T1000 (cell line): ENCODE results near the gene SLC6A4.

Source experiments
- DNase-seq: peaks from one replicate; lab custom pipeline; 2025; ENCODE audit warnings: mixed read lengths; lab: John Stamatoyannopoulos, UW

SLC6A4 gene

DNA sequence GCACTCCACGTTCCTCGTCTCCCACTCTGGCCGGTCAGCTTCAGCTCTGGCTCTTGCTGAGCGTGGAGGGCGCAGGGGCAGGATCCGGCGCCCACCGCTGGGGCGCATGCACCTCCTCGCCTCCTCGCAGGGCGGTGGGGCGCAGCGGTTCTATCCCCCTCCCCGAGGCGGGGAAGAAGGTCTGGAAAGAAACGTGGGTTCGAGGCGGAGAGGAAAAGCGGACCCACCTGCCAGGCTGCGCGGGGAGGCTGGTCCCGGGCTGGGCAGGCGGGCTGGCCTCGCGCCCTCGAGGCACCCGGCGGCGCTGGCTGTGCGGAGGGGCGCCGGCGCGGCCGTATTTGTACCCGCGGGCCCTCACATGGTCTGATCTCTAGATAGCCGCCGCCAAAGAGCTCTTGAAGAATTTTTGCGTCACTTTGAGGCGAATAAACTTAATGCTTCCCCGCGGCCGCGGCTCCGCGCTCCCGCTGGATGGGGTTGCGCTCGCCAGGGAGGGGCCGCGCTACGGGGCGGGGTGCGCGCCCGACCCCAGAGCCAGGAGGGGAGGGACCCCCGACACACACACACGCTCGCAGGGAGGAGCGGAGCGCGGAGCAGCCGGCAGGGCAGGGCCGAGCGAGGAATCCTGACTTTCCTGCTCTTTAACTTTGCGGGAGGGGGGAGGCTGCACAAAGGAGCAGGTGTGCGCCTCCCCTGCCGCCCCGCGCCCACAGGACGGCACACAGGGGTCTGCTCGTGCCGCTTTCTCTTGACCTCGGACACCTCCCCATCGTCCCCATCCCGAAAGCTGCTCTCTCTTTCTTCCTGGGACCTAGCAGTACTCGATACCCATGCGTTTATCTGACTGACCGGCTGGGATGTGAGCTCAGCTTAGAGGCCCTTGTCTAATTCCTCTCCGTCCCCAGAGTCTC lies at the start of gene SLC6A4:
Gene SLC6A4, minus strand, starts transcription at position 312 of the 911 bp plus-strand sequence. CDS start 13,739 bp downstream, outside the sequence.
- DNase-seq = no peak

DNA sequence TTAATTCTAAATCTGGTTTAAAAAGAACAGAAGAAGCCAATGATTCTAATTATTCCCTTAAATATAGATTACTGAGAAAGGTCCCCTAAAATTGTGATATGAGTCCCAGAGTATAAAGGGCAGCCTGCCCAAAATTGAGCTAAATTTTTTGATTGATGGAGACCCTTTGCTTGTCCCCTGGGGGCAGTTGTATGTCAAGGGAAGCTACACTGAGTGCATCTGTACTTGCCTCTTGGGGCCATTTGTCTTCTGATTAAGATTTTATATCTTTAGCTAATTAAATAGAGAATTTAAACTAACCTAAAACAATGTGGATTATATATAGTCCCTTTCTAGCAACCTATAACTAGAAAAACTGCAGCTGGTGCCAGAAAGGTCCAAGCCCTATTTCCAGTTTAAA lies 43.7 kb upstream of the SLC6A4 start:
- DNase-seq = no peak

DNA sequence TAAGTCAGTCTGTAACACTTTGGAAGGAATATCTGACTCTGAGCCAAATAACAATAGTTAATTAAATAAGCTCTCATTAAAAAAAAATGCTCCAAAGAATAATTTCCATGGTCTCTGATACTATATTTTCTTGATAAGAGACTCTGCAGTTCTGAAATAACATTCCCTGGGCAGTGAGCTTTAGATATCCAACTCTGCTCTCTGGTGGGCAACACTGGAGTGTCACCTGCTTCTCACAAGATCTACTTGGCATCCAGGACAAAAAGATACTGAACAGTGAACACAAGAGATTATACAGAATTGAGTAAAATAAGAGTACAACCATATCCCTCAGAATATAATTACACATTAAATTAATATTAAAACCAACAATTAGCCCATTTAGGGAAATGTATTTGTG lies 42.5 kb upstream of the SLC6A4 start:
- DNase-seq = no peak

DNA sequence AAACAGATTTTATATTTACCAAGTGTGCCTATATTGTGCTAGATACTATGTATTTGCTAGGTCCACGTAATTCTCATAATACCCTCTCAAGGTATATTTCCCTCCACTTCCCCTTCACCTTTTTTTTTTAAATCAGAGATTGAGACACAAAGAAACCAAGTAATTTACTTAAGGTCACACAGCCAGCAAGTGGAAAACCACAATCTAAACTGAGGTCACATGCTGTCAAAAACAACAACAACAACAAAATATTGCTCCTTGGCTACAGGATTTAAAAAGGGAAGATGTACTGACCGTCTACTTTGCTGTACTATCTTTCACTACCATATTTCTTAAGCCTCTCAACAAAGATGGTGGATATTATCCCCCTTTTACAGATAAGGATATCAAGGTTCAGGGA lies 40.4 kb upstream of the SLC6A4 start:
- DNase-seq = no peak

DNA sequence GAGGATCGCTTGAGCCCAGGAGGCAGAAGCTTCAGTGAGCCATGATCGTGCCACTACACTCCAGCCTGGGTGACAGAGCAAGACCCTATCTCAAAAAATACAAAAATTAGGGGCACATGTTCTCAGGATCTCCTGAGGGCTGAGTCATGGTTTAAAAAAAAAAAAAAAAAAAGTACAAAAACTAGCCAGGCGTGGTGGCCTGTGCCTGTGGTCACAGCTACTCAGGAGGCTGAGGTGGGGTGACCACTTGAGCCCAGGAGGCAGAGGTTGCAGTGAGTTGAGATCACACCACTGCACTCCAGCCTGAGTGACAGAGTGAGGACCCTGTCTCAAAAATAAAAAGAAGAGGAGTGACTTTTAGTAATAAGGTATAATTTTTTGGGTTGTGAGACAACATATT lies 39.4 kb upstream of the SLC6A4 start:
- DNase-seq = no peak

DNA sequence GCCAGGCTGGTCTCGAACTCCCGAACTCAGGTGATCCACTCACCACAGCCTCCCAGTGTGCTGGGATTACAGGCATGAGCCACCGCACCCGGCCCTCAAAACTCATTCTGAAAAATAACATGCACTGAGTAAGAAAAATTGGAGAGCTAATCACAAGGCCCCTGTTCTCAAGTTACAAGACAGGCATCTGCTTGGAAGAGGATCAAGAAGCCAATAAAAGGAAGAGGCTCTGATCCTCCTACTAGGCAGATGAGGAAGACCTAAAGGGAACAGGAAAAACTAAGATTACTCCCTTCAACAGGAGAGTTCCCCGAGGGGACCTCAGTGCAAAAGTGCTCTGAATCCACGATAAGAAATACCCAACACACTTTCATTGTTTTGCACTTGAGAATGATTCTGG lies 37.9 kb upstream of the SLC6A4 start:
- no peak for DNase-seq

GRCh38 chr17:30271102-30271501 lies 35.6 kb upstream of the SLC6A4 start:
- DNase-seq = no peak

DNA sequence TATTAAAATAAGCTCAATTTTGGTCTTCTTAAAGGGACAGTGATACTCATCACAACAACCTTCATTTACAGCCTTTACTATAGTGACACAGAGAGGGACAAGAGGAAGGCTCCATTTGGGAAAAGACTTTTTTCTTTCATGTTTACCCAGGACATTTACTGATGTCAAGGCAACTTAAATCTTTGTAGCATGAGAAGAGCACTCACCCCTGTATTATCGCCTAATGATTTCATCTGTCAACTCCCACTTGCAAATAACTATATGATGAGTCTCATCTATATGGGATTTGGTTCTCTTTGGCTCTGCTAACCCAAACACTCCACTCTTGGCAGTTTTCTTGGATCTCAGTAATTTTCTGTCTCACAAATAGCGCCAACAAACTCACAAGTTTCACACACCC lies 32.1 kb upstream of the SLC6A4 start:
- no peak for DNase-seq

DNA sequence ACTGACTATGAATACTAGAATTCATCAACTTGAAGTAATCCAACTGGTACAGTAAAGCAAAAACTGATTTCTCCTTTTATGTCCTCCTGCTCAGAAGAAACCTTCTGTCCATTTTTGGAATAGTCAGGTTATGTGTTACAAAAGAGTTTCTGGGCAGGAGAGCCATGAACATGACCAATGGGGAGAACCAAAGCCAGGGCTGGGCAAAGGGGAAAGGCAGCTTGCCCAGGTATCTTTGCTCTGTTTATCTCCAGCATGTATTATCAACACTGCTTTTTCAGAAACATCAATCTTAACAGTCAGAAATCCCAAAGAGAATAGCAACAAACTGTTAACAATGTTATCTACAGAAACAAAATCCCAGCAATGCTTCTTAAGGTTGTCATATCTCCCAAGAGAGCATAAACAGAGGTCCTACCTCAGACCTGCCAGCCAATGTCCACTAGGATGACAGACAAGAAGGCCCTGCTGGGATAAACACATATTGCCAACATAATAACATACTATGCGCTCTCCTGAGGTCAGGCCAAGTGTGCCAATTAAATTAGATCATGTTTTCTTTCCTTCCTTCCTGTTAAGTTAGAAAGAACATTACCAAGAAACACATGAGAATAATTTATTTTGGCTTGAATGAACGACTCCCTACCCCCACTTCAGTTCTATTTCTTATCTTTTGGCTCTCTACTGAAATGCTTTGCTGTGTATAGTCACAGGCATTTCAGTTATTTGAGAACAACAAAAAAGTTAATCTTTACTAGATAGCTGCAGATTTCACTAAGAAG lies 28.2 kb upstream of the SLC6A4 start:
- DNase-seq = no peak

GRCh38 chr17:30256756-30257506 lies 21.4 kb upstream of the SLC6A4 start:
- no peak for DNase-seq

DNA sequence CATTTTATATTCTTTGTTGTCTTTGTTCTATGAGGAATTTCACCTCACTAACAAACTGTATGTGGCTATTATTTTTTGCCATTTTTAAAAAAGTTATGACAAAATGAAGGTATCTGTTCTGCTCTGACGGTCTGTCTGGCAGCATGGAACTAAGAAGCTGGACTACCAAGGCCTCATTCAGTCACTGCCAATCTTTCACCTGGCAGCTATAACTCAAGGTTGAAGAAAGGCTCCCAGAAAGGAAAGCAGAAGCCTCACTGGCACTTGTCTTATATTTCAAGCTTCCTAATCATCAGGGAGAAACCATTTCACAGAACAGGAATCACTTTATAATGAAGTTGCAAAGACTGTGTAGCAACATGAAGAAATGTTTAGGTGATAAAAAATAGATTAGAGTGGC lies 18.7 kb upstream of the SLC6A4 start:
- DNase-seq = no peak

DNA sequence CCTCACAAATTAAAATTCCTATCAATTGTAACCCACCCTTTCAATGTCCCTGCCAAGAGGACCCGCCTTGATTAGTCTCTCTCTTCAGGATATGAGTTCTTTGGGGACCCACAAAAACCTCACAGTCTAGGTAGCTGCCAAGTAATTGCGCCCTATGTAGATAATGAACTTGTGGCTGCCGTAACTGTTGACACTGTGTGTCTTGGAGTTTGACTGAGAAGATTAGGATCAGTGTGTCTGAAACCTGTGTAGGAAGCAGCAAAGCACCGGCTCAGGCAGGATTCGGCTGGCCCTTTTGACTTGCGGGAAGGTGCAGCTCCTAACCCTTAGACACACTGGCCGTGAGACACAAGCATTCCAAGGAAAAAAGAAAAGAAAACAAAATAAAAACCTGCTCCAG lies 17.8 kb upstream of the SLC6A4 start:
- DNase-seq = no peak

- no peak for DNase-seq
Observed at GRCh38 chr17:30251931-30252330, 16.4 kb upstream of the SLC6A4 start.

GRCh38 chr17:30249460-30249859 lies 14.0 kb upstream of the SLC6A4 start:
- DNase-seq = no peak

DNA sequence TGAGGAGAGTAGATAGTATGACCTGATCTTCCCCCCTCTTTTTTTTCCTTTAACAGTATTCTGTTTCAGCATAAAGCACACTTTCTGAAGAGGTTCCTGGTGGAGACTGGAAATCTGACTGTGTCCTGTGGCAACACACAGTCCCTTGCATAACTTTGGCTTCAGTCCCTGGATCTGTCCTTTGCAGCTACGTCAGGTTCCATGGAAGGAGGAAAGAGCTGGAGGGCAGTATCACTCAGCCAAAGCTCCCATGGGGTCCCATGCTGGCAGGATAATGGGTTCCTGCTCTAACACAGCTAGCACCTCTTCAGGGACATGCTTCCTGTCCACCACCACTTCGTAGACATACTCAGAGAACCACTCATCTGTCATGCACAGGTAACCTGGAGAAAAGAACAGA lies 13.3 kb upstream of the SLC6A4 start:
- DNase-seq = no peak

DNA sequence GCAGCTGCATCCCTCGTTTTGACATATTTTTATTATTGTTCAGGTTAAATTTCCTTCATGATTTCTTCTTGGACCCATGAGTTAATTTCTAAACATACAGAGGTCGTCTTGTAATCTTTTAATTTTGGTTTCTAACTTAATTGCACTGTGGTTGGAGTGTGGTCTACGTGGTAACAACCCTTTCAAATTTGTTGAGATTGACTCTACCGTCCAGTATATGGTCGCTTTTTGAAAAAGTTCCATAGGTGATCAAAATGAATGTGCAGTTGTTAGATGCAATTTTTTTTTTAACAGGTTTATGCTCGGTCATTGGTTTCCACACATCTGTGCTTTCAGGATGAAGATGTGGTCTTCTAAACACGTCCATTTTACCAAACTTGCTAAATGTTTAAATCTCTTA lies 11.0 kb upstream of the SLC6A4 start:
- DNase-seq = no peak

GRCh38 chr17:30244853-30245385 lies 9.4 kb upstream of the SLC6A4 start:
- no peak for DNase-seq

- no peak for DNase-seq
Observed at GRCh38 chr17:30243568-30243967, 8.1 kb upstream of the SLC6A4 start.

GRCh38 chr17:30243002-30243401 lies 7.5 kb upstream of the SLC6A4 start:
- no peak for DNase-seq

DNA sequence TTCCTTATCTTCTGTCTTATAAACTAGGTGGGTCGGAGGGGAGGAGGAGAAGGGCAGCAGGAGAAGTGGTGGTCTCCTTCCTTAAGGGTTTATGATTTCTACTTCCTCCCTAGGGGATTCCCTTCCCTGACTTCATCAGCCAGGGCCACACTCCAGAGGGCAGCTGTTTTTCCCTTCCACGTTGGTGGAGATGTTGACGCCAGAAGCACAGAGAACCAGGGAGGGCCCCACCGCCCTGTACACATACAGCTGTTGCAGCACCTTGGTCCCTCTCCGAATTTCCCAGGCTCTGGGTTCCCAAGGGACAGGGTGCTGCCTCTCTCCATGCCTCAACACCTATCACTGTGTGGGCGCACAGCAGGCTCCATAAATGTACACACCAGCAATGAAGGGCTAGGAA lies 5.6 kb upstream of the SLC6A4 start:
- DNase-seq = no peak

- DNase-seq = no peak
Observed at GRCh38 chr17:30240177-30240576, 4.7 kb upstream of the SLC6A4 start.

DNA sequence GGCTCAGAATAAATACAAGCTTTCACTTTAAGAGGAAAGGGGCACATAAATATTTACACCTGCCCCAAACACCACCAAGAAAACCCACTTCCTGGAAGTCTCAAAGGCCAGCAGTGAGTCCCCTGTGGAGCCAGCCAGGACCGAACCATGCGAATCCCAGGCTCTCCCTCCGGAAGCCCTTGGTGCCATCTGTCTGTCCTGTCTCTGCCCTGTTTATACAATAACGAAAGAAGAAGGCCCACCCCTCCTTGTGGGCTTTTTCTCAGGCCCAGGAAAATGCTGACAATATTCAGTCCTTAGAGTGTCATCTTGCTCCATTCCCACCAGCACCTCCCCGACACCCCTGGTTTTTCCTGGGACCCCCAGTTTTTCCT lies 3.6 kb upstream of the SLC6A4 start:
- no peak for DNase-seq
